Thyroid gland (tissue), 4 donors: ENCODE results near the gene MYOD1.

Experiments used
- CTCF ChIP-seq, 6 experiments: fragments of 200-600 bp in 3 of 6; fragments of 450-650 bp in 3 of 6; sonication (generic) in 3 of 6; IDR thresholded peaks; one replicate each; pipeline ENCODE4 v1.5.1; 2016 to 2019; ENCODE audit warnings: antibody characterized with exemption in 6 of 6, mild to moderate bottlenecking in 2 of 6, inconsistent platforms in 1 of 6, moderate library complexity in 1 of 6
- POLR2A ChIP-seq, 2 donors: fragments of 450-650 bp; IDR thresholded peaks; one replicate each; pipeline ENCODE4 v1.6.1; 2017; ENCODE audit warnings: antibody characterized with exemption in 2 of 2, mild to moderate bottlenecking in 2 of 2, moderate library complexity in 1 of 2

- TF ChIP-seq CTCF (IDR thresholded peaks at IDR 0.05) (no peak), POLR2A (IDR thresholded peaks at IDR 0.05) (no peak)
These were observed 48.5 kb downstream of the MYOD1 start for GRCh38 chr11:17767914-17768313.
